GM19043 (cell line): ENCODE measurements around the gene CCDC146.
"Not testable (repeated sequence)": the region's sequence is repeated elsewhere in the genome, so short reads cannot be mapped to it uniquely, and the experiment has no call there.

Source experiments
- ATAC-seq: cut with Tn5 transposase; IDR thresholded peaks from one replicate; pipeline ENCODE4 v1.9.1; 2021; ENCODE audit warnings: low read depth; ENCODE audit not compliant: unreplicated experiment

The CCDC146 gene

DNA sequence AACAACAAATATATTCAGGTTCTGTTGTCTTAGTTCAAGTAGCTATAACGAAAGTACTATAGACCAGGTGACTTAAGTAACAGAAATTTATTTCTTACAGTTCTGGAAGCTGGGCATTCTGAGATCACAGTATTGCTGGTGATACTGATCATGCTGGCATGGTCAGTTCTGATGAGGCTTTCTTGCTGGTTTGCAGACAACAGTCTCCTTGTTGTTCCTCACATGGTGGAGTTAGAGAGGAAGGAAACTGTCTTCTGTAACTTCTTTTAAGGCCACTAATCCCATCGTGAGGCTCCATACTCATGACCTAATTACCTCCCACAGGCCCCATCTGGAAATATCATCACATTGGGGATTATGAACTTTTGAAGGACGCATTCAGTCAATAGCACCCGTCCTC is 17.9 kb downstream of the CCDC146 start:
- not testable (repeated sequence) for ATAC-seq

GRCh38 chr7:77152232-77152631 is 29.8 kb downstream of the CCDC146 start:
- not testable (repeated sequence) for ATAC-seq

GRCh38 chr7:77154917-77155464 is 32.6 kb downstream of the CCDC146 start:
- peak; percentile 43 for ATAC-seq

GRCh38 chr7:77155601-77156377 is 33.4 kb downstream of the CCDC146 start:
- ATAC-seq: not testable (repeated sequence)

DNA sequence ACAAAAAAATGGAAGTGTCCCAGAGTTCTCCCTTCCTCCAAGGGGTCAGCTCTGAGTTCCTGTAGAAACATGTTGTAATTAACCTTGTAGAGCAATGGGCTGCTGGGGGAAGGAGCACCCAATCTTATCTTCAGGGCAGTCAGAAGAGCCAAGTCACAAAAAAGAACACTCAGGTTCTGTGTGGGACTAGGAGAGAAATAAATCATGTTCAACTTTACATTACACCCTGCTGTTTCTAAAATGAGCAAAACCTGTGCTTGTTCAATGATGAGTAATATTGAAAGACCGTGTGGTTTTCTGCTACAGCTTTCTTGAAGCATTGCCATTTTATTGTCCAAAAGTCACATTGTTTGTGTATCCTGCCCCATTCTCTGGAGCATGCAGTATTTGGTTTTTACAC is 34.6 kb downstream of the CCDC146 start:
- peak; percentile 68 for ATAC-seq

- peak; percentile 61 for ATAC-seq
Measured at GRCh38 chr7:77157446-77157845, 35.0 kb downstream of the CCDC146 start.

DNA sequence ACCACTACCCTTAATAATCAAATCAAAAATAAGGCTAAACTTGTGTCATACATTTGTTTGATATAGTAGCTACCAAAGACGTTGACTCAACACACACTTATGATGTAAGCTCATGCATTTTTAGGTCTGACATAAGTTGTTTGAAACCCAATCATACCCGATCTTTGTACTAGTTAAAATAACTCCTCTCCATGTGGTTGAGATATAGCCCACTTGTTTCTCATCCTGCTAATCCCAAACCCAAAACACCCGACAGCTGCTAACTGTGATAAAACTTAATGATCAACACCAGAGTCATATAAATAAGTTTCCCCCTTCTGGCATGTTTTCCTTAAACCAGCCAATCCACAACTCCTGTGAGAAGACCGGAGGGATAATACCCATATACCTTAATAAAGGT is 48.7 kb downstream of the CCDC146 start:
- ATAC-seq: not testable (repeated sequence)

DNA sequence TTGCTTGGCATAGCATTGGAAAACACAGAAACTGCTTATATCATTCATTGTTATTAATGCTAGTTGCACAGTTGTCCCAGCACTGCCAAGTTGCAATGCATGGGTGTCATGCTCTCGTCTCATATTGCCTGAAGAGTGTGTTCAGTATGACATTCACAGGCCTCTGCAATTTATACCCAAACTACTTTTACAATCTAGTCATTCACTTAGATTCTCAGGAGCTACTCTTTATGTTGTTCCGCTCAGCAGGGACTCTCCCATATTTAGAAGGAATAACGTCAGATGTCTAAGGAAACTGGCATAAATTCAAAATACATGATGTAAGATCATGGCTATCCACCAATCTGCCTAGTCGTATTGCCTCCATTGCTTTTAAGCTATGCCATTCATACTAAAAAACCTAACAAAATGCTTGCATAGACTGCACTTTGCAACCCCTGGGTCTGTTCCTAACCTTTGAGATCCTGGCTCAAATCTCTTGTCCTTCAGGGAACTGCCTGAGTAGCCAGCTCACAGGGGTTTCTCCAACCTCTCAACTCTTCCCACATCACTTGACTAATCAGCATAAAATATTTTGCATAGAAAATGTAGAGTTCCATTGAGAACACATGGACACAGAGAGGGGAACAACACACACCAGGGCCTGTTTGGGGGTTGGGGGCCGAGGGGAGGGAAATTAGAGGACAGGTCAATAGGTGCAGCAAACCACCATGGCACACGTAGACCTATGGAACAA is 50.2 kb downstream of the CCDC146 start:
- ATAC-seq: not testable (repeated sequence)

GRCh38 chr7:77174418-77174817 is 52.0 kb downstream of the CCDC146 start:
- ATAC-seq: not testable (repeated sequence)

DNA sequence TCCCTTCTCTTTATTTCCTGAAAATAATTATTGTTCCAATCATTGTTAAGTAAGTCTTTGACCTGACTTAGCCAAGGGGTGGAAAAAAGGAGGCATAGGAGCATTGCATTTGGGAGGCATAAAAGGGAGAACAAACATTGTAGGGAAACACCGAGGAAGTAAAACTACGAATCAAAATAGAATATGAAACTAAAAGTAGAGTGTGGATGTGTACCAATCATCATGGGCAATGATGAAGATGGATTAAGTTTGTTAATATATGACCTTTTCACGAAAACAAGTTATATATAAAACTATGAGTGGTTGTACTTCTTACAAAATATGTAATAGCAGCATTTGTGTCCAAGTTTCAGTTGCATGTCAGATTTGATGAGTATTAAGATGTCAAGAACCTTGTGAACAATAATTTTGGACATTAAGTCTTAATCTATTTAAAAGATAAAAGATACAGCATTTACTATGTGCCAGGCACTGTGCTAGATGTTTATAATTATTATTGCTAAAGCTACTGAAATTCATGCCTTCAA is 52.9 kb downstream of the CCDC146 start:
- ATAC-seq: peak; percentile 62

GRCh38 chr7:77177321-77177904 is 55.0 kb downstream of the CCDC146 start:
- not testable (repeated sequence) for ATAC-seq

- not testable (repeated sequence) for ATAC-seq
Measured at GRCh38 chr7:77178024-77178423, 55.6 kb downstream of the CCDC146 start.

DNA sequence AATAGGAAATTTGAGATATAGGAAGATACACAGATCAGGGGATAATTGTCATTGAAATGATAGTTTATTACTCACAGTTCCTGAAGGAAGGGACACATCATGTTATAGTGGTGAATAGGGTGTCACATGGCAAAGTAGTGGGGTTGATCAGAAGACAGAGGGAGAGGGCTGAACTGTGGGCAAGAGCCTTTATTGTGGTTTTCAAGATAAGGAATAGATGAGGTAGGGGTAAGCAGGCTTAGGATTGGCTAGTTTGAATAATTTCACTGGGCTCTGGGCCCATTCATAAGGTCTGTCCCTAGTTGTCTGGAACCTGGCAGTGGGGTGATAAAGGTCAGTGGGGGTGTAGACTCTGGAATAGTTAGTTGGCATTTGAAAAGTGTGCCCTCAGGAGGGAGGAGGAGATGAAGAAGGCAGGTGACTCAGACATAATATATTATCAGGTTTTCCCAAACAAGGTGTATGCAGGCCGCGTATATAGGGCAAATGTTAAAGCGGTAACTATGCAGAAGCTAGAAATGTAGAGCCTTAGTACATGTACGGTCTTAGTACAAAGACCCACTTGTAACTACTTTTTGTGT is 58.7 kb downstream of the CCDC146 start:
- no peak for ATAC-seq

- ATAC-seq: no peak
Measured at GRCh38 chr7:77181734-77182133, 59.3 kb downstream of the CCDC146 start.

DNA sequence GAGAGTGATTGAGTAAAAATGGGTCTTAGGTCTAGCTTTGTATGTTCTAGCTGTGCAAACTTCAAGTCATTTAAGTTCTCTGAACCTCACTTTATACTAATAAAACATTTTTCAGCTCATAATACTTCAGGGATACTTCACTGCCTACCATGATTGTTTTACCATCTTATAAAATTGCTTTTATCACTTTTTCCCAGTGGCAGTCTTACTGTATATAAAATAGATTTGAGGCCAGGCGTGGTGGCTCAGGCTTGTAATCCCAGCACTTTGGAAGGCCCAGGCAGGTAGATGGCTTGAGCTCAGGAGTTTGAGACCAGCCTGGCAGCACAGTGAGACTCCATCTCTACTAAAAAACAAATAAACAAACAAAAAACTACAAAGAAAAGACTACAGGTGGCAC is 59.8 kb downstream of the CCDC146 start:
- ATAC-seq: no peak

- no peak for ATAC-seq
Measured at GRCh38 chr7:77184463-77184862, 62.0 kb downstream of the CCDC146 start.

DNA sequence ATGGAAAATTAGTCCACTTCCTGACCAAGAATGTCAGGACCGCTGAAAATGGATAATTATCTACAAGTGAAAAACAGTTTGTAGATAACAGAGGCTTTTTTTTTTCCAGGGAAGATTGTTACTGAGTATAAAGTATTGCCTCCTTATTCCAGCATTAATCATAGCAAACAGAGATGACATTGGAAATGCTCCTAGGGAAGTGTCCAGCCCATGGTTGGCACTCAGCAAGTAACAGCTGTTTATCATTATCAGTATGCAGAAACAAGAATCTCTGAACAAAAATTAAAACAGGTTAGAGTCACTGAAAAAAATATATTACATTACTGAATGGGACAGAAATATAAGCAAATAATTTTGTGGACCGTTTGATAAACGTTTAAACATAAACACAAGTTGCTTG is 62.6 kb downstream of the CCDC146 start:
- no peak for ATAC-seq

DNA sequence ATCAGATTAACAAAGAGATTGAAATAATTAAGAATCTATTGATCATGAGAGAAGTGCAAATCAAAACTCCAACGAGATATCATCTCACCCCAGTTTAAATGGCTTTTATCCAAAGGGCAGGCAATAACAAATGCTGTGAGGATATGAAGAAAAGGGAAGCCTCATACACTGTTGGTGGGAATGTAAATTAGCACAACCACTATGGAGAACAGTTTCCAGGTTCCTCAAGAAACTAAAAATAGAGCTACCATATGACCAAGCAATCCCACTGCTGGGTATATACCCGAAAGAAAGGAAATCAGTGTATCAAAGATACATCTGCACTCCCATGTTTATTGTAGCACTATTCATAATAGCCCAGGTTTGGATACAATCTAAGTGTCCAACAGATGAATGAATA is 63.5 kb downstream of the CCDC146 start:
- ATAC-seq: no peak

GRCh38 chr7:77188731-77189437 is 66.5 kb downstream of the CCDC146 start:
- no peak for ATAC-seq

DNA sequence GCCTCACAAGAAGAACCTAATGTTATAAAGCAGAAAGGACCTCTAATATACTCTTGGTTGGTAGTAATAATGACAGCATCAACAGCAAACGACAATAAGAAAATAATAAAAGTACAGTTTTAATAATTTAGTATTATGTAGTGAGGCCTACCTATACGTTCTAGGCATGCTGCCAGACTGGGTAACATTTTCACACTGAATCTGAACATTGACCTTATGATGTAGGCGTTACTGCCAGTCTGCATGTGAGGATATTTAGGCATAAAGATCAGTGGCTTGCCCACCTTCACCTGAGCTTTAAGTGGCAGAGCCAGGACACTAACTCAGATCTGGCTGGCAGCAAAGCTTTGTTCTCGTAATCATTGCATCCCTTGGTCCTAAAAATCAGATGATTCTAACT is 74.7 kb downstream of the CCDC146 start:
- ATAC-seq: no peak
